OCI-LY7 (cell line): ENCODE data around the gene CREB5. TPM values are rescaled to one million over a fixed set of nuclear protein-coding genes. Genes with fewer than 3 reads are reported as not detected.

Source experiments
- BruUV-seq: library from RNA; stranded (reverse); fragments of 400-500 nt; replicated peaks from 2 replicates; lab custom pipeline; 2021; lab: Mats Ljungman, UMichigan
- CTCF ChIA-PET: fragments of 300-600 bp; sonication (Branson Sonifier 250); formaldehyde crosslinking; loops from one replicate; lab custom pipeline; 2022; ENCODE audit warnings: antibody characterized with exemption; ENCODE audit not compliant: unreplicated experiment; lab: Charles Lee
- POLR2A ChIA-PET: fragments of 300-600 bp; sonication (Branson Sonifier 250); formaldehyde crosslinking; loops from one replicate; lab custom pipeline; 2022; ENCODE audit warnings: antibody characterized with exemption; lab: Charles Lee
- DNase-seq: peaks from one replicate; pipeline ENCODE4 v3.0.0-alpha.2; 2015; ENCODE audit warnings: low spot score
- H2AFZ ChIP-seq: fragments of 200-600 bp; sonication (generic), shearing (Covaris generic); 2 replicates; pipeline ENCODE4 v1.6.1; 2014; ENCODE audit warnings: mild to moderate bottlenecking, antibody characterized with exemption, low read length, moderate library complexity
- H3K27ac ChIP-seq: fragments of 200-600 bp; sonication (generic); 2 replicates; pipeline ENCODE4 v1.5.1; 2014; ENCODE audit warnings: mixed run types, low read depth, mild to moderate bottlenecking, moderate library complexity, low read length, inconsistent platforms; ENCODE audit not compliant: poor library complexity, severe bottlenecking
- H3K36me3 ChIP-seq: fragments of 200-600 bp; sonication (generic); 2 replicates; pipeline ENCODE4 v1.6.1; 2014; ENCODE audit warnings: mild to moderate bottlenecking, antibody characterized with exemption, low read length, moderate library complexity, mixed read lengths; ENCODE audit not compliant: insufficient read depth
- H3K4me1 ChIP-seq: fragments of 200-600 bp; sonication (generic); 2 replicates; pipeline ENCODE4 v1.5.1; 2014; ENCODE audit warnings: mild to moderate bottlenecking, low read length; ENCODE audit not compliant: insufficient read depth, poor library complexity, severe bottlenecking
- H3K4me2 ChIP-seq: fragments of 200-600 bp; sonication (generic); 2 replicates; pipeline ENCODE4 v1.6.1; 2014; ENCODE audit warnings: mild to moderate bottlenecking, low read length
- H3K4me3 ChIP-seq: fragments of 200-600 bp; sonication (generic); 2 replicates; pipeline ENCODE4 v1.5.1; 2014; ENCODE audit warnings: mild to moderate bottlenecking, low read depth, low read length; ENCODE audit not compliant: poor library complexity, severe bottlenecking
- H3K79me2 ChIP-seq: fragments of 200-600 bp; sonication (generic); 2 replicates; pipeline ENCODE4 v1.6.1; 2016; ENCODE audit warnings: low read depth, mild to moderate bottlenecking, low read length, moderate library complexity, mixed read lengths; ENCODE audit not compliant: insufficient read depth
- H3K9me2 ChIP-seq: fragments of 200-600 bp; sonication (generic); 2 replicates; pipeline ENCODE4 v1.6.1; 2016; ENCODE audit warnings: mild to moderate bottlenecking, low read length, mixed read lengths; ENCODE audit not compliant: insufficient read depth
- H3K9me3 ChIP-seq: fragments of 200-600 bp; sonication (generic); 2 replicates; pipeline ENCODE4 v1.6.1; 2014; ENCODE audit warnings: mild to moderate bottlenecking, mixed run types, low read length, mixed read lengths
- H4K20me1 ChIP-seq: fragments of 200-600 bp; sonication (generic); 2 replicates; pipeline ENCODE4 v1.6.1; 2014; ENCODE audit warnings: mild to moderate bottlenecking, antibody characterized with exemption, low read length, moderate library complexity, mixed read lengths; ENCODE audit not compliant: insufficient read depth
- CTCF ChIP-seq: fragments of 200-600 bp; sonication (generic); conservative IDR thresholded peaks from 2 replicates; pipeline ENCODE4 v1.5.1; 2014; ENCODE audit warnings: mild to moderate bottlenecking, antibody characterized with exemption, low read length, moderate library complexity, mixed read lengths
- EZH2phosphoT487 ChIP-seq: fragments of 200-600 bp; sonication (generic); IDR thresholded peaks from 2 replicates; pipeline ENCODE4 v1.6.1; 2018; ENCODE audit warnings: low read depth, borderline replicate concordance, mild to moderate bottlenecking, mixed run types, antibody characterized with exemption, low read length, moderate library complexity, mixed read lengths
- intact Hi-C: fragments of 100-400 bp; cut with micrococcal nuclease; formaldehyde crosslinking; loops from one replicate; pipeline ENCODE4 v1.10.0; 2022; ENCODE audit not compliant: unreplicated experiment
- total RNA-seq, 2 experiments: library from RNA; depleted of rRNA in 1 of 2; stranded (reverse); fragments of >200 nt in 1 of 2; shearing (Covaris generic) in 1 of 2; gene quantifications; 2 replicates each; pipeline ENCODE4 v1.2.3, GENCODE V29; 2014 to 2022

Gene CREB5
- total RNA-seq, 2 experiments from 2014 or later: 2.0 to 13.3 TPM

GRCh38 chr7:28570113-28570969, 158.0 kb downstream of the CREB5 start:
- H3K4me1 ChIP-seq: peaks cover 84% of the 10 kb centered on the region
- intact Hi-C loops: loop anchor here (5.0 kb wide), 3 partner anchors 247 to 413 kb away; no protein-coding TSS in a partner anchor
- peak overlapping the region; percentile 69 for H3K4me3 ChIP-seq
- TF ChIP-seq EZH2phosphoT487: no peak
- TF ChIP-seq CTCF: no peak
- H3K36me3 ChIP-seq: no peaks in the 10 kb centered on the region
- peaks cover 42% of the 10 kb centered on the region for H3K79me2 ChIP-seq
- DNase-seq: peak; percentile 89
- no peaks in the 10 kb centered on the region for H4K20me1 ChIP-seq
- BruUV-seq: no TSS peak
- peak overlapping the region; percentile 69 for H3K27ac ChIP-seq
- peak overlapping the region; percentile 82 for H3K4me2 ChIP-seq
- POLR2A ChIA-PET: interaction anchor here (0.6 to 2.6 kb wide), 13 partner anchors 8 to 415 kb away, joined by 3 to 18 read pairs (median 4); no protein-coding TSS in a partner anchor
- no peaks in the 10 kb centered on the region for H3K9me2 ChIP-seq
- peak overlapping the region; percentile 85 for H2AFZ ChIP-seq
- no peaks in the 10 kb centered on the region for H3K9me3 ChIP-seq
- CTCF ChIA-PET: interaction anchor here (1.0 kb wide), 1 partner anchor 182 kb away, joined by 3 read pairs; no protein-coding TSS in a partner anchor

GRCh38 chr7:28570970-28571288, 158.6 kb downstream of the CREB5 start:
- Histone ChIP-seq H3K4me2 (peak overlapping the region; percentile 82), H4K20me1 (no peaks in the 10 kb centered on the region), H3K27ac (peak overlapping the region; percentile 69), H3K9me2 (no peaks in the 10 kb centered on the region), H3K79me2 (peaks cover 42% of the 10 kb centered on the region), H3K9me3 (no peaks in the 10 kb centered on the region), H3K4me3 (peak overlapping the region; percentile 69), H3K36me3 (no peaks in the 10 kb centered on the region), H3K4me1 (peaks cover 84% of the 10 kb centered on the region), H2AFZ (peak overlapping the region; percentile 85; the same call in 1 of the 2 replicates)
- no peak for DNase-seq
- intact Hi-C loops: loop anchor here (5.0 kb wide), 3 partner anchors 246 to 414 kb away; no protein-coding TSS in a partner anchor
- TSS peak; percentile 66 for BruUV-seq
- ChIA-PET CTCF (interaction anchor here (1.0 kb wide), 1 partner anchor 182 kb away, joined by 3 read pairs; no protein-coding TSS in a partner anchor), POLR2A (interaction anchor here (0.6 to 2.6 kb wide), 8 partner anchors 9 to 192 kb away, joined by 3 to 18 read pairs (median 4); no protein-coding TSS in a partner anchor)
- no peak for TF ChIP-seq CTCF
- TF ChIP-seq EZH2phosphoT487: no peak
